GM12873 (cell line): ENCODE data around the gene LOX.

Experiments
- CTCF ChIP-seq: IDR thresholded peaks from 2 replicates; pipeline ENCODE4 v1.5.1; 2012; ENCODE audit warnings: low read depth, mild to moderate bottlenecking, moderate library complexity, low read length, control low read depth; ENCODE audit not compliant: insufficient read depth; ENCODE audit errors: missing control alignments

The LOX gene

DNA sequence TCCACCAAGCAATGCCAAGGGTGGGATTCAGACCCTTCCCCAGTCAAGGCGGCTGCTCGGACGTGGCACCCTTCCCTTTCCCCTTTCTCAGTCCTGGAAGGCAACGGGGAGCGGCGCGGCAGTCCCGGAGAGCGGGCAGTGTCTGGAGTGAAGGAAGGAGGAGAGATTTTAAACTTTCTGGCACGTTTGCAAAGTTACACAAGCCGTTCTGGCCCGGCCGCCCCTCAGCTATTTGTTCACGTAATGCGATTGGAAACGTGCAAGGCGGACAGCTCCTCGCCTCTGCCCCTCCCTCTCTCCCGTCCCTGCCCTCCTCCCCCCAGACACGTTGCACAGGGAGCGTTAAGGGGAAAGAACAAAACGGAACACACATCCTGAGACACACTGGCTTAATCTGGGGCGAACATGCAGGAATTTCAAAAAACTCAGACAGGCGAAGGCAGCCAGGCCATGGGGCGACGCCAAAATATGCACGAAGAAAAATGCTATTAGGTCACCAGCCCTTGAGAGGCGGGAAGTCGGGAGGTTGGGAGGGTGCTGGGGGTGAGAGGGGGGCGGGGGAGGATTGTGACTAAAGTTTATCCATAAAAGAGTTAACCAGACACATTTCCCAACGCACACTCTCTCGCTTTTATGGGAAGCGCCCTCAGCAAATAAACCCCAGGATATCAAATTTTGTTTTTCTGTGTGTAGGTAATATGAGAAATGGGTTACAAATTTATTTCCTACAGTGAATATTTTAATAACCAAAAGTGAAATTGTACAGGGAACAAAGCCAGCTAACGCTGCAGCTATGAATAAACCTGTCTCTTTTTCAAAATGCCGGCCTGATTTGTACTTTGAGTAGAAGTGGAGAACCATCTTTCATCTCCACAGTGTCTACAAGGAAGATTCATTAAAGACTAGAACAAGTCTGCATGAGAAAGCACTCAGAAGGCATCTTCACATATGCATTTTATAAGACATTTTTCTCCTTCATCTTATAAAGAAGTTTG is at the start of gene LOX:
Gene LOX, minus strand, starts transcription at position 144 of the 995 bp plus-strand sequence. CDS start 274 bp downstream, outside the sequence.
- no peak for TF ChIP-seq CTCF

- TF ChIP-seq CTCF: no peak
Observed at GRCh38 chr5:122126756-122127321, 48.8 kb upstream of the LOX start.

DNA sequence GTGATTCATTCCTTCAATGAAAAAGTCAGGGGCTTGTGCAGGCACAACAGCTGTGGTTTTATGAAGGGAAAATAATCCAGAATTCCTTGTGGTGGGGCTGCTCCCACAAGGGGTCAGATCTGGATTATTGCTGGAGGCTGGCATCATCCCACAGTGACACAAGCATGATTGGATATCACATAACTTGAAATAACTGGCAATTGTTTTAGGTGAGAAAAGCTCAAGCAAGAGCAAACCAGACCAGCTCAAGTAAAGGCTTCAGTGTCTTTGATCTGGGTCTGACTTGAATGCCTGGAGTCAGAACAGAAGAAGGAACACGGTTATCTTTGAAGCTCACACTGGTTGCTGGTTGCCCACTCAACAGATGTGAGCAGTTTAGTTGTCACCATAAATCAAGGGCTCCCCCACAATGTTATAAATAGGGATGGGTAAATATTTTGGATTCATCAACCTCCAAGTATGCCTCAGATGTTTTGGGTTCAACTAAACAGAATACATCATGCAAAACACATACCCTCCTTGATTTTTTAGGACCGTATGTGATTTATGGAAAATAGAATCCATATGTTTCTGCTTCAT is 48.2 kb upstream of the LOX start:
- no peak for TF ChIP-seq CTCF

DNA sequence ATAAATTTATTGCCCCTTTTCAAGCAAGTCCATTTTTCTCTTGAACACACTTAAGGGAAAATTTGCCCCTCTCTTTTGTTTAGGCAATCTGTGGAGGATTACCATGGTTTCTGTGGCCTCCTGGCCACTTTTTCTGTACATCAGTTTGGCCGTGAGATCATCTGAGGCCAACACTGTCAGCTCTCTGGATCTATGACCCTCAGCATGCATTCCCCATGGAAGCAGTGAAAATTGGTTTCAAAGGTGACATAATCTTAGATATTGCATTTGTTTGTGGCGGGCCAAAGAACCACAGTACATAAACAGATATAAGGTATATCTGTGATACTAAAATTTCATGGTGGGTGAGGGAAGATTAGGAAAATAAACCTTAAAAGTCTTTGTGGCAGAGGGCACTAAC is 46.7 kb upstream of the LOX start:
- no peak for TF ChIP-seq CTCF

DNA sequence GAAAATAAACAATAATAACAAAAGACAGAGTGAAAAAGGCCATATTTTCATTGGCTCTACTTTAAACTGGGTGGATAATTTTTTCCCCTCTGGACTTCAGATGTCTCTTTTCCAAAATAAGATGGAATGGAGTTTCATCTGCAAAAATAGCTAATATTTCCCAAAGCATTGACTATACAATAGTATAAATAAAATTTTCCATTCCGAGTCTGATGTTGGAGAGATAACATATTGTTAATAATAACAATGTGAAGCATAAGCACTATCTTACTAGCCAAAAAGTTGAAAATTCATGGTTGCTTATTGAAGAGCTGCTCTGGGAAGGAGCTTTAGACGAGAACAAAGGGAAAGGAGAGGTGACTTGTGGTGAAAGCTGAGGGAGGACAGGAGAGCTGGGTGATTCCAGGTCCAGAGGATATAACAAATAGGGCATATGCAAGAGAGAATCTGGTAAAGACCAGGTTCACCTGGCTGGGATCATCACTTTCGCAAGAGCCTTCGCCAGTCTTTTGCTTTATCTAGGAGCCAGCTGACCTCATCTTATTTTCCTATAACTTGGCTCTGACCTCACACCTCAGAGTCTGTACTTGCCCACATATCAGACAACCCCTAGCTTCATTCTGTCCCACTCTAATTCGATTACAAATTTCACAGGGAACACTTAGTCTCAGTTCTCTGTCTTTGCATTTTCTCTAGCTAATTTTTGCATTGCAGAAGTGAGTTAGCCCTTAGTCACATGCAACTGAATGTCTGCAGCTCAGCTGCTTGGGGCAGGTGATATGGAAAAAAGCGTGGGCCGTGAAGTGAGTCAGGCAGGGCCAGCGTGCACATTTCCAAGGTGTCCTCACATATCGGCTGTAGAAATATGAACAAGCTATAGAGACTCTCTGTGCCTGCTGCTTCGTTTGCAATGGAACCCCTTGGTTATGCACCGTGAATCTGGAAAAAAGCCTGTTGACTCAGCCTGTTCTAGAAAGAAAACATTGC is 43.7 kb upstream of the LOX start:
- TF ChIP-seq CTCF: no peak

GRCh38 chr5:122120957-122121356 is 42.9 kb upstream of the LOX start:
- no peak for TF ChIP-seq CTCF
